Measurements from ENCODE around the gene COL9A1.

DNA sequence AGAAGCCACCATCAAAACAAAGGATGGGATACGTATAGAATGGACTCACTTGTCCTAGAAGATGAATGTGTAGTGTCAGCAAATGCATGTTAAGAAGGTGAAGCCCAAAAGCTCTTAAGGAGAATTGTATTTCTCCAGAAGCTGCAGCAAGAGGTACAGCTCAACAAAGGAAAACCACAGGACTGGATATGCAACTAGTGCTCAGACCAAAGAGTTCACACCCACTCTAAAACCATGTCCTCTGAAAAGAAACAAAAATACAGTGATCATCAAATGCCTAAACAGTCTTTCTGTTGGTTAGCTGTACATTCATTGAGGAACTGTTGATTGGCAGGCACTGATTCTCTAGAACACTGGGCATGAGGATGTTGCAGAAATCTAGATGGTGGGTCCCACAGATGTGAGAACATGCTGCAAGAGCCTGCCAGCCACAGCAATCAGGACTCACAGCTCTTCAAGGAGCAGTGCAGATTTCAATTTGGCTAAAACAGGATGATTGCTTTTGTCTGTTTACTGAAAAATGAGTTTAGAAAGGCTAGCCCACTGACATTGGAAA is 94.6 kb downstream of the COL9A1 start:
- no peak for TF ChIP-seq POLR2AphosphoS5 (IDR thresholded peaks at IDR 0.05; ENCODE audit: insufficient read depth in 1 of 2, low read depth in 1 of 2)
- TF ChIP-seq, protein P1, sequence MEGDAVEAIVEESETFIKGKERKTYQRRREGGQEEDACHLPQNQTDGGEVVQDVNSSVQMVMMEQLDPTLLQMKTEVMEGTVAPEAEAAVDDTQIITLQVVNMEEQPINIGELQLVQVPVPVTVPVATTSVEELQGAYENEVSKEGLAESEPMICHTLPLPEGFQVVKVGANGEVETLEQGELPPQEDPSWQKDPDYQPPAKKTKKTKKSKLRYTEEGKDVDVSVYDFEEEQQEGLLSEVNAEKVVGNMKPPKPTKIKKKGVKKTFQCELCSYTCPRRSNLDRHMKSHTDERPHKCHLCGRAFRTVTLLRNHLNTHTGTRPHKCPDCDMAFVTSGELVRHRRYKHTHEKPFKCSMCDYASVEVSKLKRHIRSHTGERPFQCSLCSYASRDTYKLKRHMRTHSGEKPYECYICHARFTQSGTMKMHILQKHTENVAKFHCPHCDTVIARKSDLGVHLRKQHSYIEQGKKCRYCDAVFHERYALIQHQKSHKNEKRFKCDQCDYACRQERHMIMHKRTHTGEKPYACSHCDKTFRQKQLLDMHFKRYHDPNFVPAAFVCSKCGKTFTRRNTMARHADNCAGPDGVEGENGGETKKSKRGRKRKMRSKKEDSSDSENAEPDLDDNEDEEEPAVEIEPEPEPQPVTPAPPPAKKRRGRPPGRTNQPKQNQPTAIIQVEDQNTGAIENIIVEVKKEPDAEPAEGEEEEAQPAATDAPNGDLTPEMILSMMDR (IDR thresholded peaks at IDR 0.05): no peak
- TF ChIP-seq POLR2A (IDR thresholded peaks at IDR 0.05): no peak
